ENCODE measurements around the gene SLC38A4. TPM values are rescaled to one million over a fixed set of nuclear protein-coding genes. Genes with fewer than 3 reads are reported as not detected.
A peak's percentile ranks its signal among the peaks of the same experiment; 100 is the strongest.
"Not testable (repeated sequence)": the region's sequence is repeated elsewhere in the genome, so short reads cannot be mapped to it uniquely, and the experiment has no call there.

SLC38A4 gene
- total RNA-seq, 1 donor from 2014 or later: 22.1 TPM

DNA sequence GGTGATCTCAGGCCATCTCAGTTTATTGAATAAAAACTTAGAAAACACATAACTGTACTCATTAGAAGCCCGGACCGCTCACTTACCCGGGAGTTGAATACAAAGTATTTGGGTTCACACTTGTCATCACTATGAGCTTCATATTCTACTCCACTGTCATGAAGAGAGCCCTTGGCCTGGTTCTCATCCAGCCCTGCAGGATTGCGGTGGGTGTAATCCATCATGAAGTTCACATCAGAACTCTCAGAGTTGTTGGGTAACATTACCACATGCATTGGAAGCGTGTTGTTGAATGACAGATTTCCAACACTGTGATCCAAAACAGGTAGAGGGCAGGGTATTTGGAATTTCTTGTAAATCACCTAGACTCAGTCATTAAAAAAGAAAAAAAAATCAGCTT lies 47.4 kb downstream of the SLC38A4 start:
- no peak for DNase-seq (ENCODE audit: low spot score)

DNA sequence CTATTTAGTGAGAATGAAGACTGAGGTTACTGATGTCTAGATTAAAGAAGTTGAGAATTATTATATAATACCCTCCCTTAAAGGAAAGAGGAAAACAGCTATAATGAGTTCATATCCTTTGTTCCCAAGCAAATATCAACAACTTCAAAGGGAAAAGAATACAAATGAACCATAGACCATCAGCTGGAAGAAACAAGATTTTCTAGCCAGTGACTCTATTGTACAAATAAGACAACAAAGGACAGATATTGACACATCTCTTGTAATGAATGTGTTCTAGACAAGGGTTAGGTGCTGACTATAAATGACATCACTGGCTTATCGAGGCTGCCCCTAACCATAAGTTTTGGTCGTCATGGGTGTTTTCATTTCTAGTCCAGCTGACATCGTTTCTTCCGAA lies 48.2 kb downstream of the SLC38A4 start:
- DNase-seq (ENCODE audit: low spot score): no peak

DNA sequence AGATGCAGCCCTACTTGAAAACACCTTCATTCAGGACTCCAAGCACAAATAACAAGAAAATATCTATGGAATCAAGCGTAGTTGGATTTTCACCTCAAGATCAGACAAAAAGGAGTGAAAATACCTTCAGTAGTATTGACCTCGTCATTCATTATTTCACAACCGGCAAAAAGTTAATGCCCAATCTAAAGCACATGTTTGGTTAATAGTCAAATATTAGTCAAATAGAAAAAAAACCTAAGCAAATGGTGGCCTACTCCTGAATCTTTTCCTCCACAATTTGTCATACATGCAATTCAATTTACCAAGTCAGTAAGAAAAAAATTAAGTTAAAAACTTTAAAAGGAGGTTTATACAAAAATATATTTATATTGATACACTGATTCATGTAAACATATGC lies 50.0 kb downstream of the SLC38A4 start:
- no peak for DNase-seq (ENCODE audit: low spot score)

DNA sequence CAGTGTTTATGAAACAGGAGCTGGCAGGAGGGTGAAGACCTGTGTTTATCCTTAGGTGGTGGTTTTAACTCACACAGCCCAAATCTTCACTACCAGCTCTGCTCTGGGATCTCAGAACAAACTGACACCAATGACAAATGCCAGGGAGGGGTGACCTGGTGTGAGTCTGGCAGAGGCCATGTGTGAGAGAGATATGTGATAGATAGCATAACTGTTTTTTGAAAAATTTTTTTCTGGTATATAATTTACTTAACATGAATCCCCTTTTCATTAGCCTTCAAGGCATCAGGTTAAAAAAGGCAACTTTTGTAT lies 51.5 kb downstream of the SLC38A4 start:
- no peak for DNase-seq (ENCODE audit: low spot score)

DNA sequence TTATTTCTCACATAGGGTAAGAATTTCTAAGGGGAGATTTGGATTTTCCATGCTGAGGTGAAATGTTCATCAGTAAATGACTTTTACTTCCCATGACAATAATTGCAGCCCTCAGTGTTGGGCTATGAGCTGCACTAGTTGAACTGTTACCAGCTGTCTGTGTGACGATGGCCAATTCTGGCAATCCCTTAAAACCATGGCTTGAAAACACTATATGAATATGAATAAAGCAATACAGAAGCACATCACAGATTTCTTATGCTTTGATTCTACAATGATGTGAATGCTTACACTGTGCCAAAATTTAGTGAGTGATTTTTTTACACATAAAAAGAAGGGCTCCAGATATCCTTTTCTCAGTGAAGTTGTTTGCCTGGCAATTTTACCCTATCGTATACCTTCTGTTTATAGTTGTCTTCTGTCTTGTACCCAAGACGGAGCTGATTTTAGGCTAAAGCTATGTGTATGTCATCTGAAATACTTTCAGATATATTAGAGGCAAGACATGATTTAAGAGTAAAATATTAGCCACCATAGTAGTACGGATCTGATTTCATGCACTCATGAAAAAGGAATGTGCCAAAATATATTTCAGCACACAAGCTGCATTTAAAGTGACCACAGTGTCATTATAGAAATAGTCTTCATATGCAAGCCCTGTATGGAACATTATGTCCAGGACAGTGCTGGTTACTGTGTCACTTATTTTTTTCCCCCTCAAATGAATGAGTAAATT lies 52.0 kb downstream of the SLC38A4 start:
- DNase-seq (ENCODE audit: low spot score): peak; percentile 26

DNA sequence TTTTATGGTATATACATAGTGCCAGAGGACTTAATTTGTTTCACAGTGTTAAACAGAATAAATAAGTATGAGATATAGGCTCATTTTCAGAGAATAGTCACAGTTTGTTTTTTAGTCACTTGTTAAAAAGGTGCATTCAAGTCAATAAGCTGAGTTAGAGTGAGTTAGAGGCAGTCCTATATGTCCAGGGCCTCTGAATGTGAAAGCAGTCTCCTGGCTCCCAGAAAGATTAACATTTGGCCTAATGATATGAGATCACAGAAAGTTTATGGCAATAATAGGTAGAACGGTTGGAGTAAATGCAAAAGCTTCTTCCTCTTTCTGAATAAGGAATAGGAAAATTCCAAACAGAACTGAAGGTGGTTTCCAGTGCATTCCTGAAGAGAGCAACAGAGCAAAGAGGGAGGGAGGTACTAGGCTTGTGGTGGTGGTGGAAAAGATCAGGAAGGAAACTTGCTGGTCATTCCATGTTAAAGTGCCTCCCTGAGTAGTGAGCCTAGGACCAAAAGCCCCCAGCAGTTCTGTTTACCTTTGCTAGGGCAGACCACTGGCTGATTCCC lies 54.4 kb downstream of the SLC38A4 start:
- peak; percentile 6 for DNase-seq (ENCODE audit: low spot score)

DNA sequence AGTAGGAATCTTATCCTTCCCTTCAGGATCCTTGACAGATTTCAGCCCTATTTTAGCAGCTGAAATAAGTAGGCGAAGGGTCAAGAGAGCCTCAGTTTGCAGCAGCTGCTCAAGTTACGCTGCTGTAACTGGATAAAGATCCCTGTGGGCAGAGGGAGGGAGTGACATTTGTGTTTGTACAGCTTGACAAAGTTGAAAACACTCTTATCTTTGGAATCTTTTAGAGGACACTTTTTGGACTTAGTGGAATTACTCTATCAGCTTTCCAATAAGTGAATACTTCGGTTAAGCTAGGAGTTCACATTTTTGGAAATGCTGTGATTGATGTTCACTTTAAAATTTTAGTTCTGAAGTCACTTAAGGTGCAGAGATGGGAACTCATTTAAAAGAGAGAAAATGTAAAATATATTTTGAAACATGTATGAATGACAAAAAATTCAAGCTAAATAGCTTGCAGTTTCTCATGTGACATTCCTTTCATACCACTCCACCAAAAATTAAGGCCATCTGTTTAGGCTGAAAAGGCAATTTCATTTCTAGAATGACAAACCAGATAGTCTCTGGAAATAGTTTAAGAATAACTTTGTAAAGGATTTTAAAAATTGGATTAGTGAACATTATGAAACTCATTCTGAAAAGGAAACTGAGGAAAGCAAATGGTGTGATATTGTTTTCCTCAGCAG lies 55.2 kb downstream of the SLC38A4 start:
- peak; percentile 71 for DNase-seq (ENCODE audit: low spot score)

DNA sequence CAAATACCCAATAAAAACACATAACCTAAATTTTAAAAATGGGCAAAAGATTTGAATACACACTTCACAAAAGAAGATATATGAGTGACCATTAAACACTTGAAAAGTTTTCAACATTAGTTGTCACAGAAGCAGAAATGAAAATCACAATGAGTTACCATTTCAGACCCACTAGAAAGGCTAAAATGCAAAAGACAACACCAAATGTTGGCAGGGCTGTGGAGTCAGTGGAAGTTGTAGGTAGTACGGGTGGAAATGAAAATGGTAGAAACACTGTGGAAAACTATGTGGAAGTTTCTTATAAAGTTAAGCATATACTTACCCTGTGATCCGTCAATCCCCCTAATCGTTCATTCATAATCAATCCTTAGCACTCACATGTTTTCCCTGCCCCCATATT lies 61.8 kb downstream of the SLC38A4 start:
- no peak for DNase-seq (ENCODE audit: low spot score)

DNA sequence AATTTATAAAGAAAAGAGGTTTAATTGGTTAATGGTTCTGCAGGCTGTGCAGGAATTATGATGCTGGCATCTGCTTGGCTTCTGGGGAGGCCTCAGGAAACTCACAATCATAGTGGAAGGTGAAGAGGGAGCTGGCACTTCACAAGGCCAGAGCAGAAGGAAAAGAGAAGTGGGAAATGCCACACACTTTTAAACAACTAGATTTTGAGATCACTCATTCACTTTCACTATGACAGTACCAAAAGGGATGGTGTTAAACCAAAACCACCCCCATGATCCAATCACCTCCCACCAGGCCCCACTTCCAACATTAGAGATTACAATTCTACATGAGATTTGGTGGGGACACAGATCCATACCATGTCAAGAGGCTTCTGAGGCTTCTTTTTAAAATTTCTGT lies 62.6 kb downstream of the SLC38A4 start:
- no peak for DNase-seq (ENCODE audit: low spot score)

DNA sequence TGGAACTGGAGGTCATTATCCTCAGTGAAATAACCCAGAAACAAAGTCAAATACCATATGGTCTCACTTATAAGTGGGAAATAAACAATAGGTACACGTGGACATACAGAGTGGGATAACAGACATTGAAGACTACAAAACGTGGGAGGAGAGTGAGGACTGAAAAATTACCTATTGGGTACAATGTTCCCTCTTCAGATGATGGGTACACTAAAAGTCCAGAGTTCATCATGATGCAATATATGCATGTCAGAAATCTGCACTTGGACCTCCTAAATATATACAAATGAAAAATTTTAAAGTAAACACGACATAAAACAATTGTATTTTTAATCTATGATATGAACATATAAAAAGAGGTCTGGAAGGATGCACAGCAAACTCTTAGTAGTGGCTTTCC lies 71.2 kb downstream of the SLC38A4 start:
- no peak for DNase-seq (ENCODE audit: low spot score)

DNA sequence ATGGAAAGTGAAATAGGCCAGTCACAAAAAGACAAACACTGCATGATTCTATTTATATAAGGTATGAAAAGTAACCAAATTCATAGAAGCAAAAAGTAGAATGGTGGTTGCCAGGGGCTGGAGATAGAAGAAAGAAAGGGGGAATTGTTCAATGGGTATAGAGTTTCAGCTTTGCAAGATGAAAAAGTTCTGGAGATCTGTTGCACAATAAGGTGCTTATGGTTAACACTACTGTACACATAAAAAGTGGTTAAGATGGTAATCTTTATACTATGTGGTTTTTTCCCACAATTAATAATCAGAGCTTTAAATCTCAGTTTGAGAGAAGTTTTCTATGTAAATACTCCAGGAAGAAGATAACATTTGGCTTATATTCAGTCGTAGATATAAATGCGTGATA lies 73.4 kb downstream of the SLC38A4 start:
- DNase-seq (ENCODE audit: low spot score): no peak

DNA sequence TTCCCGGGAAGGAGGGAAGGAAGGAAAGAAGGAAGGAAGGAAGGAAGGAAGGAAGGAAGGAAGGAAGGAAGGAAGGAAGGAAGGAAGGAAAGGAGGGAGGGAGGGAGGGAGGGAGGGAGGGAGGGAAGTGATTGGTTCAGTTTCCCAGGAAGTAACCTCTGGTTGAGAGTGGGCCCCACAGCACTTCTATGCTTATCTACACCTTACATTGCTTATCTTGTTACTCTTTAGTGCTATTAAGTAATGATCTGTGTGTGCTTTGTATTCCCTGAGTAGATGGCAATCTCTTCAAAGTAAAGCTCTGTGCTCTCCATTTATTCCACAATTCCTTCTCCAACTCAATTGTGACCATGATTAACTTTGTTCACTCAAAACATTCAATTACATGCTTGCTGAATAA lies 74.6 kb downstream of the SLC38A4 start:
- no peak for DNase-seq (ENCODE audit: low spot score)

DNA sequence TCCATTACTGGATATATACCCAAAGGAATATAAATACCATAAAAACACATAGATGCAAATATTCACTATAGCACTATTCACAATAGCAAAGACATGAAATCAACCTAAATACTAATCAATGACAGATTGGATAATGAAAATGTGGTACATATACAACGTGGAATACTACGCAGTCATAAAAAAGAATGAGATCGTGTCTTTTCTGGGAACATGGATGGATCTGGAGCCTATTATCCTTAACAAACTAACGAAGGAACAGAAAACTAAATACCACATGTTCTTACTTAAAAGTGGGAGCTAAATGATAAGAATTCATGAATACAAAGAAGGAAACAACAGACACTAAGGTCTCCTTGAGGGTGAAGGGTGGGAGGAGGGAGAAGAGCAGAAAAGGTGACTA lies 76.5 kb downstream of the SLC38A4 start:
- DNase-seq (ENCODE audit: low spot score): no peak

DNA sequence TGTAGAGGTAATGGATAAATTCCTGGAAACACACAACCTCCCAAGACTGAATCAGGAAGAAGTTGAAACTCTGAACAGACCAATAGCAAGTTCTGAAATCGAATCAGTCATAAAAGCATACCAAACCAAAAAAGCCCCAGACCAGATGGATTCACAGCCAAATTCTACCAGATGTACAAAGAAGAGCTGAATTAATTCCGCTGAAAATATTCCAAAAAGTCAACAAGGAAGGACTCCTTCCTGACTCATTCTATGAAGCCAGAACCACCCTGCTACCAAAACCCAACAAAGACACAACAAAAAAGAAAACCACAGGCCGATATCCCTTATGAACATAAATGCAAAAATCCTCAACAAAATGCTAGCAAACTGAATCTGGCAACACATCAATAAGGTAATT lies 81.5 kb downstream of the SLC38A4 start:
- no peak for DNase-seq (ENCODE audit: low spot score)

DNA sequence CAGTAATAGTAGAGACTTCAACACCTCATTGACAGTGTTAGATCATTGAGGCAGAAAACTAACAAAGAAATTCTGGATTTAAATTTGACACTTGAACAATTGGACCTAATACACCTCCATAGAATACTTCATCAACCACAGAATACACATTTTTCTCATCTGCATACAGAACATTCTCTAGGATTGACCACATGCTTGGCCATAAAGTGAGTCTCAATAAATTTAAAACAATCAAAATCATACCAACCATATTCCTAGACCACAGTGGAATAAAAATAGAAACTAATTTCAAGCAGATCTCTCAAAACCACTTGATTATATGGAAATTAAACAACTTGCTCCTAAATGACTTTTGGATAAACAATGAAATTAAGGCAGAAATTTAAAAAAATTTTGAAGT lies 82.3 kb downstream of the SLC38A4 start:
- DNase-seq (ENCODE audit: low spot score): no peak

DNA sequence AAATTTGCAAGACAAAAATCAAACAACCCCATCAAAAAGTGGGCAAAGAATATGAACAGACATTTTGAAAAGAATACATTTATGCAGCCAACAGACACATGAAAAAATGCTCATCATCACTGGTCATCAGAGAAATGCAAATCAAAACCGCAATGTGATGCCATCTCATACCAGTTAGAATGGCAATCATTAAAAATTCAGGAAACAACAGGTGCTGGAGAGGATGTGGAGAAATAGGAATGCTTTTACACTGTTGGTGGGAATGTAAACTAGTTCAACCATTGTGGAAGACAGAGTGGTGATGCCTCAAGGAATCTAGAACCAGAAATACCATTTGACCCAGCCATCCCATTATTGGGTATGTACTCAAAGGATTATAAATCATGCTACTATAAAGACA lies 83.5 kb downstream of the SLC38A4 start:
- not testable (repeated sequence) for DNase-seq (ENCODE audit: low spot score)

DNA sequence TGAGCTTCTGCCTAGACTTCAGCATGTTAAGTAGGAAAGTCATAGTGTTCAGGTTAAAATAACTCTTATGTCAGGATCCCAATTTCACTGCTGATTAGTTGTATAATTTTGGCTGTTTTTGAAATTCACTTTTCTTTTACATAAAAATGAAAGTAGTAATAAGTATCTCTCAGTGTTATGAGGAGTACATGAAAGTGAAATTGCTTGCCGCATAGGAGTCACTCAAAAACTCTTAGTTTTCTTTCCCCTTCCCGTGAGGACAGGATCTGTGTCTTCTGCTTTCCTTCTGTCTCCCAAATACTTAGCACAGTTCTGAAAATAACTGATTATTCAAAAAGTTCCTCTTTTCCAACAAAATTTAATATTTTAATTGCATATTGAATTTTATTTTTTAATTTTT lies 100.5 kb downstream of the SLC38A4 start:
- no peak for DNase-seq (ENCODE audit: low spot score)

DNA sequence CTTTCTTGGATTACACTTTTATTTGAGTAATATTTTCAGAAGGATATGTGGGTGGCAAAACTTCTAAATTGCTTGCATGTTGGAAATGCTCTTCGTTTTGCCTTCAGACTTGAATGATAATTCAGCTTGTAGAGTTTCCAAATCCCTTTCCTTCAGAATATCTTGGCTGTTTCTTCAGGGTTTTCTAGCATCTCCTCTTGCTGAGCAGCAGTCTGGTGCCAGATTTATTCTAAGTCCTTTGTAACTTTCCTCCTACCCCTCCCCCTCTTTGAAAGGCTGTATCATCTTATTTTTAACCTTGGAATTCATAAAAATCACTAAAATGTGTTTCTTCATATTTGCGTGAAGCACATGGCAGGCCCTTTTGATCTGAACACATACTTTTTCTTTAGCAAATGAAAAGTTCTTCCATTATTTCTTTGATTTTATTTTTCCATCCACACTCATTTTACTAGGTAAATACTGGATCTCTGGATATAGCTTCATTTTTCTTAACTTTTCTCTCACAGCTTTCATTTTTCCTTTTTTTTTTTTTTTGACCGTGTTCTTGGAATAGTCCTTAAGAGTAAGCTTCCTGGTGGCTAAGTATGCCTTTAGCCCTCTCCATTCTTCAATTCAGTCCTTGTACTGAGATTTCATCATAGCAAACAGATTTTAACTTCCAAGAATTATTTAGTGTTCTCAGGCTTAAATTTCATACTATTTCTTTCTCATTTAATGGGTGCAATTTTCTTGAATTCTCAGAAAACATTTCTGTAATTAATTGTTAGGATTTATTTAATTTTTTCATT lies 102.0 kb downstream of the SLC38A4 start:
- no peak for DNase-seq (ENCODE audit: low spot score)

DNA sequence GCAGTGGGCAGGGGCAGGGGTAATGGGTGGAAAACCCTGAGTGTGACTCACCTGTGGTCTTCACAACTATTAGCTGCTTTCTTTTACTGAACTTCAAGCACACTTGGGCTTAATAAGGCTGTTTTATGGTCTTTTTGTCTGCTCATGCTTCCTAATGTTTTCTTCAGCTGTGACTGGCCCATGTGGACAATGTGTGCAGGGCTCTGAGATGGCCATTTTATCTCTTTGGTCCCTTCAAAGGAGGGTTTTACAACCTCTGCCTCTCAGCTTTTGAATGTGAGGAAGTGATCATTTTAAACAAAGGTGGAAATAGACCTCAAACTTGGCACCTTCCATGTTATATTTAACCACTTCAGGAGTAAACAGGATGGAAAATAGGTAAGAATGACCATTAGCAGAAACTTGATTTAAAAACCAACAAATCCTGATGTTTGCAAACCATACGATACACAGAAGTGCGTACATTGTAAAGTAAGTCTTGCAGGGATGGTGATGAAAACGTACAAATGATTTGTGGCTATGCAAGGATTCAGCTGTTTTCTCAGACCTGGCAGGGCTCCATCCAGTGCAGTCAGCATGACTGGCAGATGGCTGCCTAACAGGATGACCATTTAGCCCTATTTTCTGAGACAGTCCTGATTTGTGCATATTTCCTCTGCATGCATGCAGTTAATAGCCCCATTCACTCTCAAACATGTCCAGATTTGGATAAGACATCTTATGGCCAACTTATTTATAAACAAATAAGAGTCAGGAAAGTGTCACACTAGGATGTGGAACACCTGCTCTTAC lies 103.2 kb downstream of the SLC38A4 start:
- DNase-seq (ENCODE audit: low spot score): peak; percentile 30

DNA sequence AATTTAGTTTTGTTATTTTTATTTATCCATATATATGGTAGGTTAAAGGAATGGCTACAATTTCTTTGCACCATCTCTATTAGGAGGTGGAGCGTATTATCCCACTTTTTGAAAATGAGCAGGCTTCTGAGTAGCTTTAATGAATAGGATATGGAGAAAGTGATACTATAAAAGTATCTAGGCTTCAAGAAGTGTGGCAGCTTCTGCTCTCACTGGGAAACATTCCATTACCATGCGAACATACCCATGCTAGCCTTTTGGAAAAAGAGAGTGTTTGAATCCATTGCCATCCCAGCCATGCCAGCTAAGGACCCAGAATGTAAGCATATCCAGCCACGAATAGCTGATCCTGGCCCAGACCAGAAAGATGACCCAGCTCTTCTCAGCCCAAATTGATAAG lies 107.3 kb downstream of the SLC38A4 start:
- DNase-seq (ENCODE audit: low spot score): no peak

DNA sequence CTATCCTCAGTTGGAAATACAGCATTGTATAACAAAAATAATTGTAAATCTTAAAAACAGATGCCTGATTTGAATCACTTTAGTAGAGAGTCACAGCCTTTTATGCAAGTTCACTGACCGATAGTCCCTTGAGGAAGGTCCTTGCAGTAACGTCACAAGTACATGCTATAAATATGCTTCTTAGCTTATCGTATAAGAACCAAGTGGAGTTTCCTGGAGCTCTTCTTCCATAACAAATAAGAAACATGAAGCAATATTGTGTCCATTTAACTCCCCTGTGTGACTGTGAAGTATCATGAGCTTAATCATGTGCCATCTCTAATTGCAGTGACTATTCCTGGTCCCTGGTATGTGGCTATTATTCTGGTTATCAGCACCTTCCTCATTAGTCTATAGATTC lies 107.9 kb downstream of the SLC38A4 start:
- no peak for DNase-seq (ENCODE audit: low spot score)

DNA sequence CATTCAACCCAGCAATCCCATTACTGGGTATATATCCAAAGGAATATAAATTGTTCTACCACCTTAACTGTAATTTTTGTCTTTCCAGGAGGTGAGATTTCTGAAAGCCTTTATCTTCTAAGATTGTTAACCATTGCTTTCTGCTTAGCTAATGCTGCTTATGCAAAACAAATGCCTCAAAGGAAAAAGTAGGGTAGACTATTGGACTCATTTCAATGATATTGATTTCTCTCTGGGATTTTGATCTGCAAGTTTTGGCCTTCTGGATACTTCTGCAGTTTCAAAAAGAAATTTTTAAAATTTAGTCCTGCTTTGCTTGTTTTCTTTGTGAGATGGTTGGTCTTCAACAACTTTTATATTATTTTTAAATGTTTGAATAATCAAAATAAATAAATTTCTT lies 108.6 kb downstream of the SLC38A4 start:
- no peak for DNase-seq (ENCODE audit: low spot score)
